Neutrophil (primary cell): ENCODE data around the gene VWCE.
A peak's percentile ranks its signal among the peaks of the same experiment; 100 is the strongest.

Experiments
- H3K27ac ChIP-seq: fragments of 200-600 bp; sonication (generic); 2 replicates; pipeline ENCODE4 v1.5.1; 2016; ENCODE audit warnings: mild to moderate bottlenecking, moderate library complexity
- H3K27me3 ChIP-seq: fragments of 200-600 bp; sonication (generic); 2 replicates; pipeline ENCODE4 v1.6.0; 2016; ENCODE audit warnings: mild to moderate bottlenecking
- H3K36me3 ChIP-seq: fragments of 200-600 bp; sonication (generic); 2 replicates; pipeline ENCODE4 v1.5.1; 2017
- H3K4me1 ChIP-seq, 2 experiments: fragments of 200-600 bp in 1 of 2; sonication (generic) in 1 of 2; 1 replicate in 1 of 2; 2 replicates in 1 of 2; pipeline versions ENCODE4 v1.5.1 to v1.6.1; 2013 to 2016; ENCODE audit warnings: low read depth in 1 of 2, low read length in 1 of 2, mild to moderate bottlenecking in 1 of 2, moderate library complexity in 1 of 2; ENCODE audit not compliant: control insufficient read depth in 1 of 2, insufficient read depth in 1 of 2
- H3K4me3 ChIP-seq, 2 experiments: fragments of 200-600 bp in 1 of 2; sonication (generic) in 1 of 2; 1 replicate in 1 of 2; 2 replicates in 1 of 2; pipeline ENCODE4 v1.5.1; 2013 to 2016; ENCODE audit warnings: low read depth in 1 of 2, low read length in 1 of 2, mild to moderate bottlenecking in 1 of 2, moderate library complexity in 1 of 2
- H3K9me3 ChIP-seq: fragments of 200-600 bp; sonication (generic); 2 replicates; pipeline ENCODE4 v1.5.1; 2016
- CTCF ChIP-seq: fragments of 200-600 bp; sonication (generic); IDR thresholded peaks from 2 replicates; pipeline ENCODE4 v1.5.1; 2016; ENCODE audit warnings: antibody characterized with exemption

The VWCE gene

GRCh38 chr11:61331651-61332050 lies 36.5 kb upstream of the VWCE start:
- Histone ChIP-seq H3K4me1 (peaks cover 25 to 26% of the 10 kb centered on the region in 2 experiments), H3K9me3 (no peaks in the 10 kb centered on the region), H3K4me3 (peak overlapping the region; percentile 73 to 98), H3K36me3 (peaks cover 31% of the 10 kb centered on the region), H3K27me3 (no peaks in the 10 kb centered on the region), H3K27ac (peak overlapping the region; percentile 68)
- no peak for TF ChIP-seq CTCF

GRCh38 chr11:61329871-61330270 lies 34.8 kb upstream of the VWCE start:
- no peak overlapping the region for H3K27ac ChIP-seq
- peaks cover 17 to 21% of the 10 kb centered on the region in 2 experiments for H3K4me1 ChIP-seq
- no peak for TF ChIP-seq CTCF
- no peaks in the 10 kb centered on the region for H3K27me3 ChIP-seq
- no peaks in the 10 kb centered on the region for H3K9me3 ChIP-seq
- peaks cover 46% of the 10 kb centered on the region for H3K36me3 ChIP-seq
- no peak overlapping the region for H3K4me3 ChIP-seq

GRCh38 chr11:61328351-61328750 lies 33.2 kb upstream of the VWCE start:
- Histone ChIP-seq H3K4me3 (no peak overlapping the region), H3K36me3 (peaks cover 60% of the 10 kb centered on the region), H3K9me3 (no peaks in the 10 kb centered on the region), H3K27ac (no peak overlapping the region), H3K27me3 (no peaks in the 10 kb centered on the region), H3K4me1 (peaks cover 12 to 16% of the 10 kb centered on the region in 2 experiments)
- TF ChIP-seq CTCF = no peak

GRCh38 chr11:61327669-61328071 lies 32.6 kb upstream of the VWCE start:
- peaks cover 11 to 13% of the 10 kb centered on the region in 2 experiments for H3K4me1 ChIP-seq
- H3K36me3 ChIP-seq = peaks cover 67% of the 10 kb centered on the region
- no peak overlapping the region for H3K4me3 ChIP-seq
- H3K27ac ChIP-seq = no peak overlapping the region
- no peaks in the 10 kb centered on the region for H3K27me3 ChIP-seq
- TF ChIP-seq CTCF = no peak
- no peaks in the 10 kb centered on the region for H3K9me3 ChIP-seq

GRCh38 chr11:61325649-61326414 lies 30.7 kb upstream of the VWCE start:
- Histone ChIP-seq H3K9me3 (no peaks in the 10 kb centered on the region), H3K36me3 (peaks cover 84% of the 10 kb centered on the region), H3K27me3 (no peaks in the 10 kb centered on the region), H3K4me1 (no peaks in the 10 kb centered on the region), H3K27ac (no peak overlapping the region), H3K4me3 (no peak overlapping the region)
- no peak for TF ChIP-seq CTCF
